Activated naive CD4-positive, alpha-beta T cell treated with anti-CD3 and anti-CD28 coated beads, Interleukin-2, amount 50 U/mL, for 24 hours (primary cell): ENCODE data around the gene KLHL6.

ENCODE experiments used
- H3K27ac Mint-ChIP-seq: one replicate; pipeline ENCODE4 v1.8.0; 2021; ENCODE audit warnings: mild to moderate bottlenecking, mixed read lengths
- H3K27me3 Mint-ChIP-seq: one replicate; pipeline ENCODE4 v1.8.0; 2021; ENCODE audit warnings: mixed read lengths
- H3K36me3 Mint-ChIP-seq: one replicate; pipeline ENCODE4 v1.8.0; 2021; ENCODE audit warnings: mixed read lengths
- H3K4me1 Mint-ChIP-seq: one replicate; pipeline ENCODE4 v1.8.0; 2021; ENCODE audit warnings: mixed read lengths
- H3K4me3 Mint-ChIP-seq: one replicate; pipeline ENCODE4 v1.8.0; 2021; ENCODE audit warnings: mild to moderate bottlenecking, mixed read lengths
- H3K9me3 Mint-ChIP-seq: one replicate; pipeline ENCODE4 v1.8.0; 2021; ENCODE audit warnings: mixed read lengths

The KLHL6 gene

DNA sequence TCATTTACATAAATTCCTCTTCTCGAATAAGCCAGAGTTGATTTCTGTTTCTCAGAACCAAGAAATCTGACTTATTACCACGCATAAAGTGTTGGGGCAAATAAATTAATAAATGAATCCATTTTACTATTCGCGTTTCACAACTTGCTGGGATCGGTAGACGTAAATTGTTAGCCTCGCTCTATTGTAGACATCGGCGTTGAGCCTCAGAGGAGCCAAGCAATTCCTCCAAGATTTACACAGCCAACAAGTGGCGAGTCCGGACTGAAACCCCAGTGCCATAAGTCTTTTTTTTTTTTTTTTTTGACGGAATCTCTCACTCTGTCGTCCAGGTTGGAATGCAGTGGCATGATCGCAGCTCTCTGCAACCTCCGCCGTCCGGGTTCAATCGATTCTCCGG, 8.9 kb downstream of the KLHL6 start:
- Mint-ChIP-seq H3K4me1 (peaks cover 84% of the 10 kb centered on the region), H3K36me3 (peaks cover 16% of the 10 kb centered on the region), H3K27me3 (no peaks in the 10 kb centered on the region), H3K27ac (peak overlapping the region; percentile 41), H3K4me3 (no peak overlapping the region), H3K9me3 (no peaks in the 10 kb centered on the region)

DNA sequence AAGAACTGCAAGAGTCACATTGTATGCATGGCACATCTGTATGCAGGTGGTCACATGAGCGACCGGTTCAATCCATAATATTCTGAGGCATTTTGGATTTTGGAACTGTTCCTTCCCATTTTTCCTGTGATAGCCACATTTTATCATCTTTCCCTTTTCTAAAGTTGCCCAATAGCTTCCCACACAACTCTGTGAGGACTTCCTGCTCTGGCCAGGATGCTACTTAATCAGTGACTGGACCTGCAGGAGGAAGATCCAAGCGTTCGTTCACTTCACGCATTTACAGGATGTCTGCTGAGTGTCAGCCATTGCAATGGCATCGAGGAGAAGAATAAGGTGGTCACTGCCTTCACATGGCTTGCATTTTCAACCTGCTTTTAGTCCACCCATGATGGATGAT, 9.8 kb downstream of the KLHL6 start:
- Mint-ChIP-seq H3K9me3 (no peaks in the 10 kb centered on the region), H3K27me3 (no peaks in the 10 kb centered on the region), H3K27ac (no peak overlapping the region), H3K4me3 (no peak overlapping the region), H3K4me1 (peaks cover 84% of the 10 kb centered on the region), H3K36me3 (peaks cover 12% of the 10 kb centered on the region)

DNA sequence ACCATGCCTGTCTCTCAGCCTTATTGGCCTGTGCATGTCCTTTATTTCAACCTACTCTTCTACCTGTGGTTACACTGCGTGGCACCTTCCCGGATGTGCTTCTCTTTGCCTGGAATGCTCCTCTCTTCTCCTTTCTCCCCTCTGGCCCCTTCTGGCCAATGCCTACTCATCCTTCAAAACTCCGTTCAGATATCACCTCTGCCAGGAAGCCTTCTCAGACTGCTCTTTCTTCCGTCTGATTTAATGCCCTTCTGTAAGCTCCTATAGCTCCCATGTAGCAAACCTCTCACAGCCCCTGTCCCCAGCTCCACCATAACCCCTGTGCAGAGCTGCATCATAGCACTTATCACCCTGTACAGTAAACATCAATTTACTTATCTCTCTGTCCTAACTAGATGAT, 13.2 kb downstream of the KLHL6 start:
- H3K4me1 Mint-ChIP-seq, result peaks cover 92% of the 10 kb centered on the region

DNA sequence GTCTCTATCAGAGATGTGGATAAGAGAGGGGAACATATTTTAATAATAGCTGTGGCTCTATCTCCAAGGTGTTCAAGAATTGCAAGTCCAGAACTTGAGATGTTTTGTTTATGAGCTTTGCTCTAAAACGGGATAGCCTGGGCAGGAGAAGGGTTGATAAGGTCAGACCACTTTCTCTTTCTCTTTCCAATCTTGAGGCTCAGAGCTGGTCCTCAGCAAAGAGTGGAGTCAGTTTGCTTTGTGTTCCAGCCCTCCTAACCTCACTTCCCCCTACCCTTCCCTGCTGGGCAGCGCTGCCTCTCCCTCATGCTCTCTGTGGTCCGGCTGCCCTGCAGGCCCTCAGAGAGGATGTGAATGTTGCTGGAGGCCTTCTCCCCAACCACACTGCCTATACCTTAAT, 13.8 kb downstream of the KLHL6 start:
- no peaks in the 10 kb centered on the region for H3K9me3 Mint-ChIP-seq
- H3K4me1 Mint-ChIP-seq, result peaks cover 96% of the 10 kb centered on the region
- peak overlapping the region; percentile 66 for H3K27ac Mint-ChIP-seq
- H3K36me3 Mint-ChIP-seq, result peaks cover 10% of the 10 kb centered on the region
- H3K27me3 Mint-ChIP-seq, result no peaks in the 10 kb centered on the region
- peak overlapping the region; percentile 57 for H3K4me3 Mint-ChIP-seq

More for the DNA sequence above, 13.2 kb downstream of the KLHL6 start:
- no peak overlapping the region for H3K27ac Mint-ChIP-seq
- H3K27me3 Mint-ChIP-seq, result no peaks in the 10 kb centered on the region
- H3K9me3 Mint-ChIP-seq, result no peaks in the 10 kb centered on the region
- H3K36me3 Mint-ChIP-seq, result peaks cover 10% of the 10 kb centered on the region
- H3K4me3 Mint-ChIP-seq, result peak overlapping the region; percentile 57

DNA sequence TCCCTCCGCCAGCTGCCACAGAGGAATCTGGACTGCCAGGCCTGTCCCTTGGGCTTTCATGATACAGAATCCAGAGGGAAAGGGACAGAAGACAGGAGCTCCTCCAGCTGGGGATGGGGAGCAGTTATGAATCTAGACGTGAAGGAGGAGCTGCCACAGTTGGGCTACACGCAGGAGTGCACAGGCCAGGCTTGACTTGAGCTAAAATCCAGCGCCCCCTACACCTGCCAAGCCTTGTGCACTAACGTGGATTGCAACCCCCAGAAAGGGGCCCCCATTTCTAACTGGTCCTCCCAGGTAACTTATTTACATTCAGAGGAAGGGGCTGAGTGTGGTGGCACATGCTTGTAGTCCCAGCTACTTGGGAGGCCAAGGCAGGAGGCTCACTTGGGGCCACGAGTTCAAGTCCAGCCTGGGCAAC, 14.3 kb downstream of the KLHL6 start:
- Mint-ChIP-seq H3K9me3 (no peaks in the 10 kb centered on the region), H3K27me3 (no peaks in the 10 kb centered on the region), H3K36me3 (peaks cover 7% of the 10 kb centered on the region), H3K4me1 (peaks cover 94% of the 10 kb centered on the region), H3K4me3 (peak overlapping the region; percentile 45), H3K27ac (peak overlapping the region; percentile 65)

DNA sequence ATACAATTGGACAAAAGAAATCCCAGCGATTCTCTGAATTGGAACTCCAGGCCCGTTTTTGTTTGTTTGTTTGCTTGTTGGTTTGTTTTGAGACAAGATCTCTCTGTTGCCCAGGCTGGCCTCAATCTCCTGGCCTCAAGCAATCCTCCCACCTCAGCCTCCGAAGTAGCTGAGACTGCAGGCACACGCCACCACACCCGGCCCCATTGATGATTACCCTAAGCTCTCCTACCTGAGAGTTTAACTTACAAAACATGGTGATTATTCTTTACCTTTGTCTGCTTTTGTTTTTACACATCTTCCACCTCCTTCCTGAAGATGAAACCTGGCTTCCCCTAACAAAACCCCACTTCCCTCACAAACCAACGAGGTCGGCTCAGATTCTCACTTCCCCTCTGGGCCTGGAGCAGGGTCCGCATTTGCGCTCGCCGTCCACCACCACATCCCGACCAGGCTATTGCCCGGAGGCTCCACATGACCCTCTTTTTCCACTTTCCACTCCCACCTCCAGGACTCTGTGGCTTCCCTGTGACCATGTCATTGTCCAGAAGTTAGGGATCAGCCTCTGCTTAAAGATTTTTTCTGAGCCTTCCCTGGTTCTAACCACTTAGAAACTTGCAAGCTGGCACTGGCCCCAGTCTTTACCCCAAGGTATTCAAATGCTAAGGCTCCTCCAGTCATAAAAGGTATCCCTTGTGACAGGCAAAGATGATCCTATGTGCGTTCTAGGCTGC, 14.8 kb downstream of the KLHL6 start:
- Mint-ChIP-seq H3K27ac (peak overlapping the region; percentile 68), H3K4me1 (peaks cover 94% of the 10 kb centered on the region), H3K36me3 (peaks cover 7% of the 10 kb centered on the region), H3K27me3 (no peaks in the 10 kb centered on the region), H3K9me3 (no peaks in the 10 kb centered on the region), H3K4me3 (peak overlapping the region; percentile 45)

DNA sequence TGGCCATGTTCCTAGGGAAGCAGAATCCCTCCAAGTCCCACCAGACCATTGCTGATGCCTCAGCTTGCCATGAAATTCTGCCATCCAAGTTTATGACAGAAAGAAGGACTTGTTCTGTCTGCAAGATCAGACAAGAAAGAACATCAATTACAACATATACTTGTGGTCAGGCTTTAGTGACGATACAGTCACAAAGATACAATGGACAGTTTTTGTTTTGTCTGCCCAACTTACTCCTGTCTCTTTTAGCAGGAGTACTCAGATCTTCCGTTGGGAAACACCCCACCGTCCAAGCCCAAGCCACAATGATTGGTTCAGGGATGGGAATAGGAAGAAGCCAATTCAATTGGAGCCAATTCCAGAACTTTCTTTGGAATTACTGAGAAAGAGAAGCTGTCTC, 15.7 kb downstream of the KLHL6 start:
- Mint-ChIP-seq H3K27ac (peak overlapping the region; percentile 27), H3K9me3 (no peaks in the 10 kb centered on the region), H3K27me3 (no peaks in the 10 kb centered on the region), H3K4me3 (no peak overlapping the region), H3K36me3 (peaks cover 7% of the 10 kb centered on the region), H3K4me1 (peaks cover 92% of the 10 kb centered on the region)

DNA sequence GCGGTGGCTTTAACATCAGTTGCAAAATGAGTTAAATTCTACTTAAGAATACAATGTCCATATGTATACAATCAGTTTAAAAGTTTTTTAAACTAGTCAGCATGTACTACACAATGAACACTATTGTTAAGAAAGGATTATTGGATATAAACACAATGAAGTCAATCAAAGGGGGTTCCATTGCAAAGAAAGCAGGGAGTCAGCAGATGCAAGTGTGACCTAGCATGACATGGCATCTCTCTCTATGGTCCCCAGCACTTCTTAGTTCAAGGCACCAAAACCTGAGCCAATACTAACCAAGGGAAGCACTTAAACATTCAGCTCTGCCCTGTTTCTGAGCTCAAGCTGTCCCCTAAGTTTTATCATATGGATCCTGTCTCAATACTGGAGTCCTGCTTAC, 17.0 kb downstream of the KLHL6 start:
- H3K27ac Mint-ChIP-seq, result no peak overlapping the region
- no peak overlapping the region for H3K4me3 Mint-ChIP-seq
- H3K9me3 Mint-ChIP-seq, result no peaks in the 10 kb centered on the region
- no peaks in the 10 kb centered on the region for H3K27me3 Mint-ChIP-seq
- H3K4me1 Mint-ChIP-seq, result peaks cover 86% of the 10 kb centered on the region
- H3K36me3 Mint-ChIP-seq, result peaks cover 9% of the 10 kb centered on the region

DNA sequence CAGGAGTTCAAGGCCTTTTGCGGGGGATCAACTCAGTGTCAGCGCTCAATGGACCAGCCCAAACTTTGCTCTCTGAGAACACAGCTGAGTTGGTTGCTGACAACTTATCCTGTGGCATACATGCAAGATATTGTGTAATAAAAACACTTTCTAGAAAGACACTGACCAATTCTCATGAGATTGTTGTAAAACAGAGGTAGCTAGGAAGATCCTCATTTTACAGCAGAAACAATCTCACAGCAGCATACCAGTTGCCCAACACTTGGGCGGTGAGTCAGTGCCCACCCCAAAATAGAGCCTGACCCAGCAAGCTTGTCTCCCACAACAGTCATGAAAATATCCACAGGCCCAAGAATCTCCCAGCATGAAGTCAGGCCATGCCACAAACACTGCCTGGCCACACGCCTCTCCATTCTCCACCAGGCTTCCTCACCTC, 18.2 kb downstream of the KLHL6 start:
- H3K27me3 Mint-ChIP-seq, result no peaks in the 10 kb centered on the region
- no peaks in the 10 kb centered on the region for H3K9me3 Mint-ChIP-seq
- H3K27ac Mint-ChIP-seq, result peak overlapping the region; percentile 14
- no peak overlapping the region for H3K4me3 Mint-ChIP-seq
- peaks cover 8% of the 10 kb centered on the region for H3K36me3 Mint-ChIP-seq
- H3K4me1 Mint-ChIP-seq, result peaks cover 86% of the 10 kb centered on the region

DNA sequence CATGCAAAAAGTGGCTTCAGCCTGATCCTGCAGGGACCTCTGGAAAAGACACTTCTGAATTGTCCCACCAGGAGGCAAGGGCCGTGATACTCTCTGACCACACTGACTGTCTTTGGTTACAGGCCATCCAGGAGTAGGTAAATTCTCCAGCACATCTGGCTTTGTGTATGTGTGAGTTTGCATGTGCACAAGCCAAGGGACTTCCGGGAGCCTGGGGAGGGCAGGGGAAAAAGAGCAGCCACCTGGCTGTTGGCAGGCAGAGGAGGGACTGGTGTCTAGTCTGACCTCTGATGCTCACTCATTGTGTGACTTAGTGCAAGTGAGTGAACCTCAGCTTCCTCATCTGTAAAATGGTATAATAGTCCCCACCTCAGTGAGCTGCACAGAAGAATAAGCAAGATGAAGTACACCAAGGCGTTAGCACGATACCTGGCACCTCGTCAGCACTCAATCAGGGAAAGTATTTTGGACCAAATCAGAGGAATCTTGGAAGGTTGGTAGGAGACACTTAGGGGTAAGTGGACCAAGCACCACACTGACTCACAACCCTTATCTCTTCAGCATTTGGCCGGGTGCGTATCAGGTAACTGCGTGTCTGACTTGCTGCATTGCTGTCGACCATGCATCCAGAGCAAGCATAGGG, 19.1 kb downstream of the KLHL6 start:
- Mint-ChIP-seq H3K27ac (no peak overlapping the region), H3K27me3 (no peaks in the 10 kb centered on the region), H3K4me3 (no peak overlapping the region), H3K36me3 (peaks cover 14% of the 10 kb centered on the region), H3K9me3 (no peaks in the 10 kb centered on the region), H3K4me1 (peaks cover 82% of the 10 kb centered on the region)

DNA sequence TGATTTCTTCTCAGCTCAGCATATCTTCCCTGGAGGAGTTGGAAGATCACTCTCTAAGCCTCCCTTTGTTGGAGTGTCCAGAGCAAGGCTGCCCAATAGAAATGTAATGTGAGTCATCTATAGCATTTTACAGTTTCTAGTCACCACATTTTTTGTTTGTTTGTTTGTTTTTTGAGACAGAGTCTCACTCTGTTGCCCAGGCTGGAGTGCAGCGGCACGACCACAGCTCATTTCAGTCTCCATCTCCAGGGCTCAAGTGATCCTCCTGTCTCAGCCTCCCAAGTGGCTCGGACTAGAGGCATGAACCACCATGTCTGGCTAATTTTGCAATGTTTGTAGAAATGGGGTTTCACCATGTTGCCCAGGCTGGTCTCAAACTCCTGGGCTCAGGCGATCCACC, 21.3 kb downstream of the KLHL6 start:
- Mint-ChIP-seq H3K4me3 (no peak overlapping the region), H3K27me3 (no peaks in the 10 kb centered on the region), H3K27ac (no peak overlapping the region), H3K36me3 (peaks cover 18% of the 10 kb centered on the region), H3K9me3 (peaks cover 4% of the 10 kb centered on the region), H3K4me1 (peaks cover 77% of the 10 kb centered on the region)

DNA sequence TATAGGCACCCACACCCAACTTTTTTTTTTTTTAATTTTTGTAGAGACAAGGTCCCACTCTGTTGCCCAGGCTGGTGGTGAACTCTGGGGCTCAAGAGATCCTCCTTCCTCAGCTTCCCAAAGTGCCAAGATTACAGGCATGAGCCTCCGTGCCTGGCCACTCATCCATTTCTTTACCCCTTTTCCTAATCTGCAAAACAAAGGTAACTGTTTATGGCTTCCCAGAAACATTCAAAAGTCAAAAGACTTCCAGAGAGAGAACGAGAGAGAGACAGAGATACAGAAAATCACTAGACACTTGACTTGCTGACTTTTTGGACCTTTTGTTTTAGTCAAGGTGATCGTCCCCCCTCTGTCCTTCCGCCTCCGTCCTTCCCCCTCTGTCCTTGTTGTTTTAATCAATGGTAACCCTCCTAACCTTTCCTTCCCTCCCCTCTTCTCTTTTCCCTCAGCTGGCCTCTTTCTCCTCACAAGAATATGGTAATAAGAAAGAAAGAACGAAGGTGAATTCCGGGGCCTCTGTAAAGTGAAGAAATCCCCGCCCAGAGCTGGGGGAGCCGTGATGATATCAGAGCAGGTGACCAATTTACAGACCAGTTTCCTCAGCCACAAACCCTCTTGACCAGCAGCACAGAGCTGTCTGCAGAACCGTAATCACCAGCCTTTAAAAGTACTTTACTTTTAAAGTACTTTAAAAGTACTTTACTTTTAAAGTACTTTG, 21.9 kb downstream of the KLHL6 start:
- H3K27ac Mint-ChIP-seq, result peak overlapping the region; percentile 65
- H3K36me3 Mint-ChIP-seq, result peaks cover 23% of the 10 kb centered on the region
- no peaks in the 10 kb centered on the region for H3K27me3 Mint-ChIP-seq
- H3K9me3 Mint-ChIP-seq, result peaks cover 4% of the 10 kb centered on the region
- no peak overlapping the region for H3K4me3 Mint-ChIP-seq
- peaks cover 74% of the 10 kb centered on the region for H3K4me1 Mint-ChIP-seq

DNA sequence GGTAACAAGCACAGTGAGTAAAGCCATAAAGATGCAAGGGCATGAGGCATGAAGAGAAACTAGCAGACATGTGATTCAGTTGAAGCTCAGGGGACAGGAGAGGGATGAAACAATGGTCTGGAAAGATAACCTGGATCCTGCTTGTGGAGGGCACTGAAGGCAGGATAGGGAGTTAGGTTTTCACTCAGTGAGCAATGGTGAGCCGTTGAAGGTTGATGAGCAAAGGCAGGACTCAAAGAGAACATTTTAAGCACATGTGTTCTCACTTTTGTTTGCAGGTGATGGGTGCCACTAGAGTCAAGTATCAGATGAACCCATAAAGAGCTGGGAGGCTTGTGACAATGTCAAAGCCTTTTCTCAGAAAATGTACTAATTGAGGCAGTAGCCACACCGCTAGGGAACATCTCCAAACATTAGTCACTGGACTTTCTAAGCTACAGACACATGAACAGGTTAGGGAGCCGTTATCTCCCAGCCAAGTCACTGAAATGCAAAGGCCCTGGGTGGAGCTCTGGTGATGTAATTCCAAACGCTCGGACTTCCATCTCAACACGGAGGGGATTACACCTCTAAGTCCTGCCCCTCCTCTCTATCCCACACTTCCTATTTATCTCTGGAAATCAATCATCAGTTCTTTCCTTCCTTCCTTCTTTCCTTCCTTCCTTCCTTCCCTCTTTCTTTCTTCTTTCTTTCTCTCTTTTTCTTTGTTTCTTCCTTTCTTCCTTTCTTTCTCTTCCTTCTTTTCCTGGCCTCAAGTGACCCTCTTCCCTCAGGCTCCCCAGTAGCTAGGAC, 22.7 kb downstream of the KLHL6 start:
- Mint-ChIP-seq H3K36me3 (peaks cover 25% of the 10 kb centered on the region), H3K27me3 (no peaks in the 10 kb centered on the region), H3K4me1 (peaks cover 74% of the 10 kb centered on the region), H3K9me3 (peaks cover 4% of the 10 kb centered on the region), H3K4me3 (no peak overlapping the region), H3K27ac (peak overlapping the region; percentile 65)

DNA sequence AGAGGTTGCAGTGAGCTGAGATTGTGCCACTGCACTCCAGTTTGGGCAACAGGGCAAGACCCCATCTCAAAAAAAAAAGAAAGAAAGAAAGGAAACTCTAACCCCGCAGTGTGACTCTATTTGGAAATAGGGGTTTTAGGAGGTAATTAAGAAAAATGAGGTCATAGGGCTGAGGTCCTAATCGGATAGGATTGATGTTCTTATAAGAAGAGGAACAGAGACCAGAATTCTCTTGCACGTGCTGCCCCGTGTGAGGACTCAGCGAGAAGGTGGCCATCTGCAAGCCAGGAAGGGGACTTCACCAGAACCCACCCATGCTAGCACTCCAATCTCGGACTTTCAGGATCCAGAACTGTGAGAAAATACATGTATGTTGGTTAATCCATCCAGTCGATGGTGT, 25.8 kb downstream of the KLHL6 start:
- H3K27me3 Mint-ChIP-seq, result no peaks in the 10 kb centered on the region
- no peak overlapping the region for H3K27ac Mint-ChIP-seq
- peaks cover 71% of the 10 kb centered on the region for H3K4me1 Mint-ChIP-seq
- peaks cover 33% of the 10 kb centered on the region for H3K36me3 Mint-ChIP-seq
- no peak overlapping the region for H3K4me3 Mint-ChIP-seq
- H3K9me3 Mint-ChIP-seq, result peaks cover 4% of the 10 kb centered on the region

DNA sequence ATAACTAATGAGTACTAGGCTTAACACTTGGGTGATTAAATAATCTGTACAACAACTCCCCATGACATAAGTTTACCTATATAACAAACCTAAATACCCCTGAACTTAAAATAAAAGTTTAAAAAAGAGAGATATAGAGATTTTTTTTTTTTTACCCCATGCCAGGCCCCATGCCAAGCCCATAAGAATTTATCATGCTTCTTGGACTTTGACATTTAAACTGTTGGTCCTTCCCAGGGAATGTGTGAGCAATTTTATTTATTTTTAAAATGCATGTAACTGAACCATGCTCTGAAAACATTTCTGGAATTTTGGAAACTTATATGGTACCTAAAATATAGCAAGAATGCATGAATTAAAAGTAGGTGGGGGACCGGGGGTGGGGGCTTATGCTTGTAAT, 26.3 kb downstream of the KLHL6 start:
- Mint-ChIP-seq H3K27me3 (no peaks in the 10 kb centered on the region), H3K36me3 (peaks cover 37% of the 10 kb centered on the region), H3K27ac (no peak overlapping the region), H3K9me3 (peaks cover 4% of the 10 kb centered on the region), H3K4me3 (no peak overlapping the region), H3K4me1 (peaks cover 76% of the 10 kb centered on the region)
